GM12872 (cell line): ENCODE measurements around the gene NEK10.
A peak's percentile ranks its signal among the peaks of the same experiment; 100 is the strongest.

Source experiments
- CTCF ChIP-seq: IDR thresholded peaks from 3 replicates; pipeline ENCODE4 v1.5.1; 2011; ENCODE audit warnings: low read depth, mild to moderate bottlenecking, low read length, moderate library complexity; ENCODE audit not compliant: insufficient read depth

The NEK10 gene

GRCh38 chr3:27335571-27335970 is 33.6 kb downstream of the NEK10 start:
- TF ChIP-seq CTCF, result no peak

GRCh38 chr3:27333843-27334242 is 35.3 kb downstream of the NEK10 start:
- no peak for TF ChIP-seq CTCF

- no peak for TF ChIP-seq CTCF
These were observed 42.3 kb downstream of the NEK10 start for GRCh38 chr3:27326629-27327545.

- TF ChIP-seq CTCF, result no peak
These were observed 43.0 kb downstream of the NEK10 start for GRCh38 chr3:27326202-27326601.

- TF ChIP-seq CTCF, result peak; percentile 53
These were observed 43.8 kb downstream of the NEK10 start for GRCh38 chr3:27325419-27325818.

GRCh38 chr3:27324686-27325085 is 44.5 kb downstream of the NEK10 start:
- TF ChIP-seq CTCF, result no peak

GRCh38 chr3:27323087-27323570 is 46.1 kb downstream of the NEK10 start:
- TF ChIP-seq CTCF, result no peak
